ENCODE results near the gene MDK.

The MDK gene

GRCh38 chr11:46407635-46408034, 26.2 kb downstream of the MDK start:
- DNase-seq = no peak

- DNase-seq = no peak
Observed at GRCh38 chr11:46408407-46408986, 27.0 kb downstream of the MDK start.

- DNase-seq = no peak
Observed at GRCh38 chr11:46410021-46410420, 28.6 kb downstream of the MDK start.

GRCh38 chr11:46413760-46414465, 32.4 kb downstream of the MDK start:
- DNase-seq = no peak

GRCh38 chr11:46414466-46414796, 33.0 kb downstream of the MDK start:
- DNase-seq = no peak

- DNase-seq = no peak
Observed at GRCh38 chr11:46414879-46415278, 33.4 kb downstream of the MDK start.

GRCh38 chr11:46417711-46418110, 36.2 kb downstream of the MDK start:
- DNase-seq = no peak

GRCh38 chr11:46418751-46419150, 37.3 kb downstream of the MDK start:
- DNase-seq = no peak

GRCh38 chr11:46420513-46420912, 39.0 kb downstream of the MDK start:
- no peak for DNase-seq

GRCh38 chr11:46421257-46421880, 39.9 kb downstream of the MDK start:
- DNase-seq = no peak

GRCh38 chr11:46422588-46422987, 41.1 kb downstream of the MDK start:
- DNase-seq = no peak

- no peak for DNase-seq
Observed at GRCh38 chr11:46426233-46426991, 44.9 kb downstream of the MDK start.

- DNase-seq = no peak
Observed at GRCh38 chr11:46427364-46427763, 45.9 kb downstream of the MDK start.

GRCh38 chr11:46429717-46430116, 48.2 kb downstream of the MDK start:
- no peak for DNase-seq

GRCh38 chr11:46431211-46431610, 49.7 kb downstream of the MDK start:
- DNase-seq = peak; percentile 26
